GM18502 (cell line): ENCODE measurements around the gene C3orf20.

ENCODE experiments used
- ATAC-seq: cut with Tn5 transposase; IDR thresholded peaks from one replicate; pipeline ENCODE4 v1.9.1; 2021; ENCODE audit warnings: mild to moderate bottlenecking; ENCODE audit not compliant: unreplicated experiment, poor library complexity

The C3orf20 gene

GRCh38 chr3:14689247-14689980 lies 14.5 kb downstream of the C3orf20 start:
- ATAC-seq, result peak; percentile 46

GRCh38 chr3:14691239-14691638 lies 16.3 kb downstream of the C3orf20 start:
- ATAC-seq, result peak; percentile 51

GRCh38 chr3:14691719-14692118 lies 16.8 kb downstream of the C3orf20 start:
- no peak for ATAC-seq

GRCh38 chr3:14698601-14699244 lies 23.8 kb downstream of the C3orf20 start:
- no peak for ATAC-seq

- no peak for ATAC-seq
Measured at GRCh38 chr3:14699643-14700042, 24.7 kb downstream of the C3orf20 start.

- no peak for ATAC-seq
Measured at GRCh38 chr3:14700891-14701290, 25.9 kb downstream of the C3orf20 start.

DNA sequence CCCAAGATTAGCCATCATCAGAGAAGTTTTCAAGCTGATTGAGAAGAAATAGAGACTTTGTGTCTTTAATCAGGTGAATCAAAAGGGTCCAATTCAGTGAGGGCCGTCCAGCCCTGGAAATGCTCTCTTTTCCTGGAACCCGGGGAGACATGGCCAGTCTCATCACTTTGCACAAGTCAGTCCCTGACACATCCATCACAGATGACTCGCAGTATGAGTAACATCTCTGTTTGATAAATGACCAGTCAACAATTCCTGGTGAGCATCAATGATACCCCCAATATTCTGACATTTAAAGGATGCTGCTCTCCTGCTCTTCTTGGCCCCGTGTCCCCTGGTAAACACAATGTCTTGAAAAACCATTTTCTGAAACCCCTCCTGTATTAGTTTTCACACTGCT lies 26.7 kb downstream of the C3orf20 start:
- no peak for ATAC-seq

DNA sequence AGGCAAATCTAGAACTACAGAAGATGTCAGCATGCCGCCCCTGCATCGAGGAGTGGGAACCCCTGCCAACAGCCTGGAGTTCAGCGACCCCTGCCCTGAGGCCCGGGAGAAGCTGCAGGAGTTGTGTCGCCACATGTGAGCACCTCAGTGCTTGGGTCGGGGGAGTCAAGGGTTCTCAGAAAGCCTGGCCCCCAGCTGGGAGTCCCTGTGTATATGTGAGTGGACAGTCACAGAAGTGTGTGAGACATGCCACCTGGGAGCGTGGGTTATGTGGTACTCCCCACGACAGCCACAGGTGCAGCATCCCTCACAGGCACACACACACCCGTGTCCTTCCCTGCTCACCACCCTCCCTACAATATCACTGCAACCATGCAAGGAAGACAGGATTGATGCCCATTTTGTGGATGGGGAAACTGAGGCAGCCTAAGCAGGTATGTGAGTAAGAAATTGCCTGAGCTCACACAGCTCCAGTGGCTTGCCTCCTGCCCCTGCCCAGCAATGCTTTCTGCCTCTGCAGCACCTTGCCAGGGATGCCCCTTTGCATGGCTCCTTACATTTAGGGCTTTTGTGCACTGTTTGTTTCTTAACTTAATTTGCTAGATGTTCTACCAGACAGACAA lies 28.3 kb downstream of the C3orf20 start:
- ATAC-seq, result no peak

- no peak for ATAC-seq
Measured at GRCh38 chr3:14703791-14704190, 28.9 kb downstream of the C3orf20 start.

DNA sequence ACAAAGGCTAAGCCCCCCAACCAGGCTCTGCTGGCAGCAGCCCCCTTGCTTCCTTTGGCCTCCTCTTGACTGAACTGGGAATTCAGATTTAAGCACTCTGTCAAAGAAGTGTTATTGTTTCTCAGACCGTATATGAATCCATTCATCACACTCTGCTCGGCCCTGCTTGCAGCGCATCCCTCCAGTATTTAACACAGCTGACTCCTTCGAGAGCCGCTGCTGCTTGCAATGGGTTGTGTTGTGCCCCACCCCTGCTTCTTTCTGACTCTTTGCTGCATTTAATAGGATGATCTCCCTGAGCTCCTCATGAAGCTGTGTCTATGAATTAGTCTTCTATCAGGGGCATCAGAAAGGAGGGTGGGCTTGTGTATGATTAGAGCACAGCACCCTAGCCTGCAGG lies 31.2 kb downstream of the C3orf20 start:
- ATAC-seq, result no peak

GRCh38 chr3:14716591-14716990 lies 41.6 kb downstream of the C3orf20 start:
- ATAC-seq, result no peak

DNA sequence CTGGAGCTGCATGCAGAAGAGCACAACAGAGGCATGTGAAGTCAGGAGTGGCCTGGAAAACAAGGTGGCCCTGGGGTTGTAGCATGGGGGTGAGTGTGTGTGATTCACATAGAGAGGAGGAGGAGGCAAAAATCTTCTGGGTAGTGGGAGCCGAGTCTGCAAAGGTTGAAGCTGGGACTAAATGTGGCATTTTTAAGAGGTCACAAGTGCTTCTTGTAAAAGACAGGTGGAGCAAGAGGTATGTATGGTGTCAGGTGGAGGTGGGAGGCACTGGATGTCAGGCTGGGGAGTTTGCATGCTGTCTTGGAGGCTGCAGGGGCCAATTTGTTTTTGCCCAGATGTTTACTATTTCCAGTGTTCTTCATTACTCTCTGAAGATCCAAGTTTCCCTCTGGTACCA lies 42.4 kb downstream of the C3orf20 start:
- no peak for ATAC-seq

DNA sequence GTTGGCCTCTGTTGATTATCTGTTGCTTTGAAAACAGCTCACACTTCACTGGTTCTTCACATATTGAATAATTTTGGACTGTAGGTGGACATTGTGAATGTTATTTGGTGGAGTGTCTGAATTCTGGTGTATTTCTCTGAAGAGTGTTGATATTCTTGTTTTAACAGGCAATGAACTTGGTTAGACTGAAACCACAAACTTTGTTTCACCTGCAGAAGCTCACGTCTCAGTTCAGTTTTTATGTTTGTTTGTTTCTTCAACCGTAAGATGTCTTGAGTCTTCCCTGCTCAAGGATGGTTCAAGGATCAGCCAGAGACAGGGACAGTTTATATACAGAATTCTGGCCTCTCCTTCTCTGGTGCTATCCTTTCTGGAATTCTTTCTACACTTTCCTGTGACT lies 43.6 kb downstream of the C3orf20 start:
- ATAC-seq, result peak; percentile 62

DNA sequence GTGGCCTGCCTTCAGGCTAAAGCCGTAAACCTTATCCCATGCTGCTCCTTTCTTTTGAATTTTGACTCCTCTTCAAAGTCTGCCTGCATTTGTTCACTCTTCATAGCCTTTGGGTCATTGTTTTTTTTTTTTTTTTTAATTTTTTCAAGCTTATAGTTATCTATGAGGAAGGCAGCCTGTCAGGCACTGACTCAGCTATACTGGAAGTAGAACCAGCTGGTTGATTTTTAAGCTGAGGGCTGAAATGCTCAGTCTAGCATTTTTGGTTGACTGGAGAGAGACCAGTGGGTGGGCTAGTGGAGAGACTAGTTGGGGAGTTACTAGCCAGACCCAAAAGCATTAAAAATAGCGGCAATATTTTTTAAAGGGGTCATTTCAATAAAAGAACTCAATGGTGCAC lies 44.1 kb downstream of the C3orf20 start:
- ATAC-seq, result peak; percentile 24

DNA sequence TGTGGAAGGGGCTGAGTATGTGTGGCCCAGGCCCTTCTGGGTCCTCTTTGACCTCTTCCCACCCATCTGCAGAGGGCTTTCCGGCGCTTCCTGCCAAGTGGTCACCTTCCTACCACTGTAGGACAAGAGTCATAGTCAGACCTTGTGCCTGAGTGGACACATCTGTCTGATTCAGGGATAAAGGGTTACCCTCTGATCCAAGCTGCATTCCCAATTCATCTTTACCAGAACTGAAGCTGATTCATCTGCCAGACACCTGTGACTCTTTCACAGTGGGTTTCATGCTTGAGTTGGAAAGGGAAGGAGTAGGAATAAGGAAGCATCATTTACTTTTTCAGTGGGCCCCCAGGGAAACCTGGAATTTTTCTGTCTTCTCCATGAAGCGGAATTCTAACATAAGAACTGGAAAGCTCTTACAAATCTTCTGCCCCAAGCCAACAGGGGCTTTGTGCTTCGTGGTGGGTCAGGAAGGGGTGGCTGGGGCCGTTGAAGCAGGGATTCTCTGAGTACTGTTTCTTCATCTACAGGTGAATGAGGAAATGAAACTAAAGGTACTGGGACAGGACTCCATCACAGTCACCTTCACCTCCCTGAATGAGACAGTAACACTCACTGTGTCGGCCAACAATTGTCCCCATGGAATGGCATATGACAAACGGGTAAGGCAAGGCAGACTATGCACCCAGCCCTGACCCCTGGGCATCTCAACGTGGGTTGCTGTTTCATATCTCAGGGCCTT lies 46.4 kb downstream of the C3orf20 start:
- ATAC-seq, result no peak

DNA sequence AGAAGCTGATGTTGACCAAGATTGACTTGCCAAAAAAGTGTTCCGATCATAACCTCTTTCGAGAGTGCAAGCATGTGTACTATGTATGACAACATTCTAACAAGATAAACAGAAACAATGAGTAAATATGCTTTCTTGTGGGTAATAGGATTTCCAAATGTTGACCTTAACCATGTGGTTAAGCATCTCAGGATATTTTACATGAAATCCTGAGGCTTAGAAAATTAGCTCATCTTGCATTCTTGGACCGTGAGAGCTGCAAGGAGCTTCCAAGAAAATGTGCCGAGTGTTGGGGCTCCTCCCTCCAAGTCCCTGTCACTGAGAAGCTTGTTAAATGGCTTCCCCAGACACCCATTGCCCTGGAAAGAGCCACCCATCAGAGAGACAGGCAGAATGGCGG lies 50.1 kb downstream of the C3orf20 start:
- ATAC-seq, result no peak

- ATAC-seq, result no peak
Measured at GRCh38 chr3:14725564-14726440, 50.9 kb downstream of the C3orf20 start.

DNA sequence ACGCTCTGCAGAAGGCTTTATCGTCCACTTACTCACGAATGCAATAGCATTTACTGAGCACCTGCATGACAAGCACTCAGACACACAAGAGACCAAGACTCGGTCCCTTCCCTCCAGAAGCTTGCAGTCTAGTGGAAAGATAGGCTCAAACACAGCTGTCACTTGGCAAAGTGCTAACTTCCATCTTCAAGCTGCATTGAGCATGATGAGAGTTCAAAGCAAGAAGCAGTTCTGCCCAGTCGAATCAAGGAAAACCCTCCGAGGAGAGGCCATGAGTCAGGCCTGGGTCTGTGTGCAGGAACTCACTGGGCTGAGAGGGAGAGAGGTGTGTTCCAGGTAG lies 51.5 kb downstream of the C3orf20 start:
- ATAC-seq, result no peak

GRCh38 chr3:14728113-14728512 lies 53.2 kb downstream of the C3orf20 start:
- no peak for ATAC-seq

DNA sequence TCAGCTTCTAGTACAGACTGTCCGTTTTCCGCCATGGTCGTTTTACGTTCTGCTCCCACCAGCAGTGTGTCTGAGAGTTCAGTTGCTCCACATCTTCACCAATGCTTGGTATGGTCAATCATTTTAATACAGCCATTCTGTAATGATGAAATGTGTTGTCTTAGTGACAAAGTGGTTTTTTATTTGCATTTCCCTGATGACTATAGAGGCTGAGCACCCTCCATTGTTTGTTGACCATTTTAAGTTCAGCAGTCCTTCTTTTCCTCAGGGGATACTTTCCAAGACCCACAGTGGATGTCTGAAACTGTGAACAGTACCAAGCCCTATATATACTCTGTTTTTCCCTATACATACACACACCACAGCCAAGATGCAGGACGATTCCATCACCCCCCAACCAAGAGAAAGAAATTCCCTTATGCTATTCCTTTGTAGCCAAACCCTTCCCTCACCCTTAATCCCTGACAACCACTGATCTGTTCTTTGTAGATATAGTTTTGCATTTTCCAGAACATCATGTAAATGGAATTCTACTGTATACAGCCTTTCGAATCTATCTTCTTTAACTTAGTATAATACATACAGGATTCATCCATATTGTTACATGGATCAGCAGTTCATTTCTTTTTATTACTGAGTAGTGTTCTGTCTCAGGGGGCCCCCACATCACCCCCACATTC lies 55.9 kb downstream of the C3orf20 start:
- no peak for ATAC-seq
